ENCODE data around the gene SERPINH1.

- TF ChIP-seq CTCF (IDR thresholded peaks at IDR 0.05; ENCODE audit: extremely low read depth in 1 of 2, insufficient read depth in 1 of 2, low read depth in 1 of 2, low read length in 2 of 2) (no peak), POLR2A (IDR thresholded peaks at IDR 0.05; ENCODE audit: low read depth, low read length) (peak; percentile 49), EZH2 (IDR thresholded peaks at IDR 0.05; ENCODE audit: borderline replicate concordance, low read depth, low read length, severe bottlenecking) (no peak), POLR2AphosphoS5 (IDR thresholded peaks at IDR 0.05; ENCODE audit: insufficient read depth, low read depth, low read length) (no peak), MAX (IDR thresholded peaks at IDR 0.05; ENCODE audit: insufficient read depth, insufficient read length) (no peak), MYC (IDR thresholded peaks at IDR 0.05; ENCODE audit: low read depth, low read length) (no peak), FOS (IDR thresholded peaks at IDR 0.05; ENCODE audit: borderline replicate concordance, insufficient read depth, low read length) (peak; percentile 84)
These were observed 42.0 kb downstream of the SERPINH1 start for GRCh38 chr11:75603791-75604736.
